Vagina (tissue), 2 donors: ENCODE results near the gene MBD6.

Experiments
- CTCF ChIP-seq, 3 experiments: fragments of 450-650 bp in 2 of 3; fragments of 200-600 bp in 1 of 3; sonication (generic) in 1 of 3; IDR thresholded peaks; one replicate each; pipeline ENCODE4 v1.5.1; 2017 to 2019; ENCODE audit warnings: antibody characterized with exemption in 3 of 3, mild to moderate bottlenecking in 2 of 3, moderate library complexity in 2 of 3
- POLR2A ChIP-seq, 2 donors: fragments of 450-650 bp; IDR thresholded peaks; one replicate each; pipeline ENCODE4 v1.6.1; 2017; ENCODE audit warnings: antibody characterized with exemption in 2 of 2, mild to moderate bottlenecking in 2 of 2, moderate library complexity in 2 of 2
- POLR2AphosphoS5 ChIP-seq, 2 donors: sonication (generic); formaldehyde crosslinking; IDR thresholded peaks; one replicate each; pipeline ENCODE4 v1.9.0; 2017; ENCODE audit warnings: antibody characterized with exemption in 2 of 2, mild to moderate bottlenecking in 2 of 2, low read depth in 1 of 2; ENCODE audit not compliant: insufficient read depth in 1 of 2

- TF ChIP-seq POLR2A (IDR thresholded peaks at IDR 0.05) = no peak
- no peak for TF ChIP-seq CTCF (IDR thresholded peaks at IDR 0.05)
- no peak for TF ChIP-seq POLR2AphosphoS5 (IDR thresholded peaks at IDR 0.05; ENCODE audit: insufficient read depth in 1 of 2, low read depth in 1 of 2)
Observed at GRCh38 chr12:57490126-57490525, 32.5 kb upstream of the MBD6 start.
